GM12864 (cell line): ENCODE results near the gene AKAP1.

Experiments used
- DNase-seq: peaks from one replicate; pipeline ENCODE4 v3.0.0-alpha.2; 2011; ENCODE audit warnings: low read depth
- H3K4me3 ChIP-seq: 2 replicates; pipeline ENCODE4 v1.5.1; 2011; ENCODE audit warnings: mild to moderate bottlenecking, low read depth, low read length, control low read depth
- CTCF ChIP-seq: IDR thresholded peaks from 2 replicates; pipeline ENCODE4 v1.5.1; 2011; ENCODE audit warnings: low read depth, mild to moderate bottlenecking, moderate library complexity, low read length, control low read depth, inconsistent platforms; ENCODE audit errors: missing control alignments

AKAP1 gene

DNA sequence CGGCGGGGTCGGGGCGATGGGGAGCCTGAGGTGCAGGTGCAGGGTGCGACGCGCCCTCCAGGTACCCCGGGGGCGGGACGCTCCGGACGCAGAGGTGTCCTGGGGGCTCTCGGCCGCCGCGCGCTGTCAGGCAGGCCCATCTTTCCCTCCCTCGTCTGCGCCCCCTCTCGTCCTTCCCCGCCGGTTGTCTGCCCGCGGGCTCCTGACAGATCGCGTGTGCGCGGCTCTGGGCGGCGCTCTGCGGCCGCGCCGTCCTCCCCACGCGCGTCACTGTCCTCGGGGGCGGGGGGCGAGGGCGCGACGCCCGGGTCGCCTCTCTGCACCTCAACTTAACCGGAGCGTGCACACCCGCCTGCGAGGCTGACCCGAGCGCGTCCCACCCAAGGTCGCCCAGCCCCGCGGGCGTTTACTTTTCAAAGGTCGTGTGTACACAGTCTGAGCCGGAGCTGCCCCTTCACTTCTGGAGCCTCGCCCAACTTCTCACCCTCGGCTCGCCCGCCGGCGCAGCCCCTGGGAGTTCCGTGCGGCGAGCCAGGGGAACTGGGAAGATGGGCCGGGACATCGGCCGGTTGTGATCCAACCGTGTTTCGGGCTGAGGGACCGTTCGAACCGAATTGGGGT is 512 bp downstream of the AKAP1 start:
- H3K4me3 ChIP-seq, result peak overlapping the region; percentile 95
- peak; percentile 12 for TF ChIP-seq CTCF
- DNase-seq, result no peak

DNA sequence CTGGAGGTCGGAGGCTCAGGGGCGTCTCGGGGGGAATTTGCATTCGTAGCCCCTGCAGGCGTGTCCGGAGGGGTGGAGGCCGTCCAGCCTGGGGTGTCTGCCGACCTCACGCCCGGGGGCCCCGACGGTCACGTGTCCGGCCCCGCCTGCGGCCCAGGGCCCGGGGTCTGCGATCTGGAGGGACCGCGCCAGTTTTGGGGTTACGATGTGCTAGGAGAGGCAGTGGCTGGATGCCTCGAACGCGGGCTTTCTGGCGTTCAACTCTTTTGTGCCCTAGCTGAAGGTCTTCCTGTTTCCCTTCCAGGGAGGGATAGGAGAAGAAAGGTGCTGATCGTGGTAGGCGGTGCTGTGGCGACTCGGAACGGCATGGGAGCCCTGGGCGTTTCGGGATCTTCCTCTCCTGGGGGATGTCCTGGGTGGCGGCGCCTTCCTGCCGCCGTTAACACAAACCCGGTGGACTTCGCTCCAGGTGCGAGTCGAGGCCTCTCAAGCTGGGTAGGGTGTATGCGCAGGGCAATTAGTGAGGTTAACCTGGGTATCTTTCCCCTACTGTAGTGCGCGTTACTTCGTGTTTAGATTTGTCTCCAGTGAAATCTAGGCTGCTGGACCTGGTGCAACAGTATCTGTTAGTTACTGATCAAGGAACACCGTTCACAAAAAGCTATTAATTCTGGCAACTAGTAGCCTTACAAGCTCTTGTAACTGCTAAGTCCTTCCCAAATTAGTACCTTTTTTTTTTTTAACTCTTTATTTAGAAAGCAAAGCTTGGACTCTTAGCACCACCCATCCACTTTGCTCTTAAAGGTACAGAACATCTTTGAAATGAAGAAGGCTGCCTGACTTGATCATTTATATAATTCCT is 1.3 kb downstream of the AKAP1 start:
- DNase-seq, result no peak
- TF ChIP-seq CTCF, result no peak
- peak overlapping the region; percentile 95 for H3K4me3 ChIP-seq

GRCh38 chr17:57088298-57088697 is 3.3 kb downstream of the AKAP1 start:
- no peak for TF ChIP-seq CTCF
- no peak overlapping the region for H3K4me3 ChIP-seq
- no peak for DNase-seq

GRCh38 chr17:57089391-57089790 is 4.3 kb downstream of the AKAP1 start:
- H3K4me3 ChIP-seq, result no peak overlapping the region
- DNase-seq, result no peak
- no peak for TF ChIP-seq CTCF

- no peak for TF ChIP-seq CTCF
- no peak for DNase-seq
Observed at GRCh38 chr17:57090560-57091185, 5.6 kb downstream of the AKAP1 start.

DNA sequence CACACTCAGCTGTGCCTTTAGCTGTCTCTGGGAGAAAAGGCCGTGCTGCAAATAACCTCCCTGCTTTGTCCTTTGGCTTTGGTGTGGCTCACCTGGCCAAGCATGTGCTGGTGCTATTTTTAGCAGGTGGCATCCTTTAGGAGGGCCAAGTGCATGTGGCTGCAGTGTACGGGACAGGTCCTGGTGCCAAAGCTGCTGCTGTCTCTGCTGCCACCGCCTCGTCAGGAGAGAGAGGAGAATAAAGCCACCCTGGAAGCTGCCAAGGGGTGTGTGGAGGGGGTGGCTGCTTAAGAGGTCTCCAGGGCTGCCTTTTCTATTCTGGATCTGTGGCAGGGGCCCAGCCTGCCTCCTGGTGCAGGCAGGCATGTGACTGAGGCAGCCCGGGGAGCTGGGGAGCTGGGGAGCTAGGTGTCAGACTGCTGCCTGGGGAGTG is 6.2 kb downstream of the AKAP1 start:
- TF ChIP-seq CTCF, result no peak
- no peak for DNase-seq
- H3K4me3 ChIP-seq, result no peak overlapping the region

More at GRCh38 chr17:57090560-57091185, 5.6 kb downstream of the AKAP1 start:
- no peak overlapping the region for H3K4me3 ChIP-seq
